Activated CD4-positive, alpha-beta T cell treated with anti-CD3 and anti-CD28 coated beads, Interleukin-2, amount 50 U/mL, for 16 hours (primary cell): Measurements from ENCODE around the gene LEPROT.

ENCODE experiments used
- DNase-seq: peaks from one replicate; pipeline ENCODE4 v3.0.0-alpha.2; 2020

LEPROT gene

GRCh38 chr1:65412984-65413375, 7.5 kb upstream of the LEPROT start:
- DNase-seq, result no peak

GRCh38 chr1:65414538-65414937, 5.9 kb upstream of the LEPROT start:
- DNase-seq, result no peak

- no peak for DNase-seq
Observed at GRCh38 chr1:65416767-65417166, 3.7 kb upstream of the LEPROT start.

- no peak for DNase-seq
Observed at GRCh38 chr1:65417729-65418128, 2.7 kb upstream of the LEPROT start.

GRCh38 chr1:65418522-65419185, 1.8 kb upstream of the LEPROT start:
- no peak for DNase-seq

- peak; percentile 99 for DNase-seq
Observed at GRCh38 chr1:65419681-65420589, 533 bp upstream of the LEPROT start.

- DNase-seq, result no peak
Observed at GRCh38 chr1:65421351-65422025, 1.0 kb downstream of the LEPROT start.

- peak; percentile 55 for DNase-seq
Observed at GRCh38 chr1:65422241-65423203, 2.1 kb downstream of the LEPROT start.

GRCh38 chr1:65423884-65424572, 3.6 kb downstream of the LEPROT start:
- DNase-seq, result peak; percentile 90

- peak; percentile 11 for DNase-seq
Observed at GRCh38 chr1:65424573-65424889, 4.1 kb downstream of the LEPROT start.

- DNase-seq, result no peak
Observed at GRCh38 chr1:65425006-65425405, 4.5 kb downstream of the LEPROT start.

- DNase-seq, result no peak
Observed at GRCh38 chr1:65425697-65426096, 5.2 kb downstream of the LEPROT start.

GRCh38 chr1:65429078-65429477, 8.6 kb downstream of the LEPROT start:
- no peak for DNase-seq

- no peak for DNase-seq
Observed at GRCh38 chr1:65429806-65430205, 9.3 kb downstream of the LEPROT start.

GRCh38 chr1:65431111-65431705, 10.7 kb downstream of the LEPROT start:
- DNase-seq, result peak; percentile 51

GRCh38 chr1:65432918-65433317, 12.4 kb downstream of the LEPROT start:
- DNase-seq, result no peak

GRCh38 chr1:65434255-65434654, 13.8 kb downstream of the LEPROT start:
- no peak for DNase-seq

GRCh38 chr1:65434760-65435159, 14.3 kb downstream of the LEPROT start:
- DNase-seq, result no peak

GRCh38 chr1:65435987-65436386, 15.5 kb downstream of the LEPROT start:
- DNase-seq, result no peak

- no peak for DNase-seq
Observed at GRCh38 chr1:65437616-65438015, 17.1 kb downstream of the LEPROT start.

- DNase-seq, result no peak
Observed at GRCh38 chr1:65440322-65440900, 19.9 kb downstream of the LEPROT start.
